GM12892 (cell line): Measurements from ENCODE around the gene SLC2A9.

Source experiments
- DNase-seq: peaks from one replicate; pipeline ENCODE4 v3.0.0; 2011; ENCODE audit not compliant: insufficient read length
- FAIRE-seq: peaks from 2 replicates; lab custom pipeline; 2011; peaks lifted over from hg19 to GRCh38; lab: Jason Lieb, UNC
- POLR2A ChIP-seq: IDR thresholded peaks from 2 replicates; pipeline ENCODE4 v1.6.1; 2011; ENCODE audit warnings: low read depth, low read length, control low read depth
- POLR2AphosphoS5 ChIP-seq: IDR thresholded peaks from 2 replicates; pipeline ENCODE4 v1.6.1; 2011; ENCODE audit warnings: low read depth, low read length, control low read depth
- TAF1 ChIP-seq: IDR thresholded peaks from 2 replicates; pipeline ENCODE4 v1.6.1; 2011; ENCODE audit warnings: low read depth, mild to moderate bottlenecking, control low read depth, low read length, borderline replicate concordance

Gene SLC2A9

GRCh38 chr4:10006231-10006600 lies 15.1 kb downstream of the SLC2A9 start:
- no peak for TF ChIP-seq POLR2AphosphoS5
- TF ChIP-seq POLR2A, result no peak
- no peak for TF ChIP-seq TAF1
- no peak for FAIRE-seq
- no peak for DNase-seq

DNA sequence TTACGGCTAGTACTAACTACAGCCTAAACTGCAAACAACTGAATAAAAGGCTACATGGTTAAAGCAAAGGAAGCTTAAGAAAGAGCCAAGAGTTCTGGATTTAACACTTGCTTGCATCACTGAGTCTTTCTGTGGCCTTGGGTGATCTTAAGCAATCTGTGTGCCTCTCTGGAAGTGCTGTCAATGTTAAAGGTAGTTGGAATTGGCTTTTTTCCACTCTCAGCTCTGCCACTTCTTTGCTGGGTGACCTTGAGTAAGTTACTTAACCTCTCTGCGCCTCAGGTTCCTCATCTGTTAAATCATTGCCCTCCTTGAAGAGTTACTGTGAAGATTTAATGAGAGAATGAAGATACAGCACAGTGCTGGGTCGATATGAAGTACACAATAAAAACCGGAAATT lies 15.7 kb downstream of the SLC2A9 start:
- DNase-seq, result no peak
- peak; percentile 88 for FAIRE-seq
- TF ChIP-seq POLR2AphosphoS5 (no peak), POLR2A (no peak)

- DNase-seq, result no peak
- TF ChIP-seq POLR2A (no peak), TAF1 (no peak), POLR2AphosphoS5 (no peak)
- FAIRE-seq, result peak; percentile 89
Observed at GRCh38 chr4:10003666-10004065, 17.6 kb downstream of the SLC2A9 start.

DNA sequence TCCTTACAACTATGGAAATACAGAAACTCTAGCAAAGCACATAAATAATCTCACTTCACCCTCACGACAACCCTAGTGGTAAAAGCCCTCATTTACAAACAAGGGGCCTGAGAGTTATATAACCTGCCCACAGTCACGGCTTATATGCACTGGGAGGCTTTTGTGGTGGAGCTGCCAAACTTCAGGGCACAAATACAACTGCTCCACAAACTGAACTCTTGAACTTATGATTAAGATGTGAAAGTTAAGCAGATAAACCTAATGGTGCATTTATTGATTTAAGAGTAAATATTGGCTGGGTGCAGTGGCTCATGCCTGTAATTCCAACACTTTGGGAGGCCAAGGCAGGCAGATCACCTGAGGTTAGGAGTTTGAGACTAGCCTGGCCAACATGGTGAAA lies 19.0 kb downstream of the SLC2A9 start:
- TF ChIP-seq TAF1 (no peak), POLR2AphosphoS5 (no peak), POLR2A (no peak)
- DNase-seq (no peak), FAIRE-seq (no peak)

GRCh38 chr4:10001757-10002156 lies 19.5 kb downstream of the SLC2A9 start:
- FAIRE-seq (no peak), DNase-seq (no peak)
- TF ChIP-seq TAF1 (no peak), POLR2AphosphoS5 (no peak), POLR2A (no peak)

GRCh38 chr4:9999956-10000561 lies 21.2 kb downstream of the SLC2A9 start:
- DNase-seq (no peak), FAIRE-seq (peak; percentile 97)
- TF ChIP-seq POLR2A, result no peak

GRCh38 chr4:9997886-9998285 lies 23.4 kb downstream of the SLC2A9 start:
- TF ChIP-seq POLR2AphosphoS5 (no peak), POLR2A (no peak), TAF1 (no peak)
- no peak for FAIRE-seq
- no peak for DNase-seq

DNA sequence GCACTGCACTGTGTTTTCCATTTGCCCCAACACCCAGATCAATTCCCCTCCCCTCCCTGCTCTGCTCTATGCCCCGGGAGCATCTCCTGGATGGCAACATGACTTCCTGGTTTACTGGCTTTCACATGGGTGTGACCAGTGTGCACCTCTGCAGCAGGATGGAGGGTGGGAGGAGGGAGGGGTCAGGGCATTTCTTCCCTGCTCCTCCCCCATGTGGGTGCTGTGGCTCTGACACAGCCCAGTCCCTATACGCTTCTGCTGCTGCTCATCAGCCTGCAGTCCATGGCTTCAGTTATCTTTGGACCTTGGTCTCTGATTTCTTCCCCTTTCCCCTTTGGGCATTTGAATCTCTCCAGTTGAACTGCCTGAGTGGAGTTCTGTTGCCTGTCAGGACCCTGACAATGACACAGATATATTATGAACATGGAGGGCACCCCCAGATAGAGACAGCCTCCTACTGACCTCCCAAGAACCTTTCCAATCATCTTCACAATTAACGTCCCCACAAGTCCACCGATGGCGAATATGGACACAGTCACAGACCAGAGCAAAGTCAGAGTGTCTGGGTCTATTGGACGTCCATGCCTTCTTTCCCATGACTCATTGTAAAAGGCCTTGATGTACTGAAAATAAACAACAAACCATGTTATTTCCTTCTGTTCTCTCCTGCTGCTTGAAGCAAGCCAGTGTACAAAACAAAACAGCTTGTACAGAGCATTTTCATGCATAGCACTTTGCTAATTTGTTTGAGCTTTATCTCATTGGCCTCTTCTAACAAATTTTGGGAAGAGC lies 24.8 kb downstream of the SLC2A9 start:
- FAIRE-seq, result peak; percentile 81
- no peak for TF ChIP-seq POLR2A
- TF ChIP-seq TAF1, result no peak
- TF ChIP-seq POLR2AphosphoS5, result no peak
- no peak for DNase-seq

DNA sequence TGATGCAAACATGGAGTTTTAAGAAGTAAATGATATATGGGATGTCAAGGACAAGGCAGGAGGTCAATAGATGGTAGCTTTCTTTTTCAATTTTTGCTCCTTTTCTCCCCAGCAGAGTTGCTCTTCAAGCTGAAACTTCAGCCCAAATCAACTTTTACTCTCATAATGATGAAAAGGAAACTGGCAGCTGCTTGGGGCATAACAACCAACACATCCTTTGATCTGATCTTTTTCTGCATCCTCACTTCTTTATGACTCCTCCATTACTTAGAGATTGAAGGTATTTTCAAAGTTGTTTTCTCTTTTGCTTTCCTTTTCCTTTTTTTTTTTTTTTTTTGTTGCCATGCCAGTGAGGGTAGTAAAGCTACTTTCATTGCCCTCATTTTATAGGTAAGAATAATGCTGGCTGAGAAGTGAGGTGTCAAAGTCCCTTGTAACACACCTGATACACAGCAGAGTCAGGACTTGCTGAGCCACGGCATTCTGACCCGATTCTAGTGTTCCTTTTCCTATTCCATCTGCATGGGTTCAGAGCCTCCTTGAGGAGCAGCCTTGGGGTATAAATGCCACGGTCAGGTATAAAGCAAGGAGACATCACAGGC lies 26.9 kb downstream of the SLC2A9 start:
- DNase-seq, result no peak
- no peak for TF ChIP-seq TAF1
- no peak for TF ChIP-seq POLR2A
- no peak for TF ChIP-seq POLR2AphosphoS5
- no peak for FAIRE-seq

GRCh38 chr4:9989918-9990635 lies 31.2 kb downstream of the SLC2A9 start:
- FAIRE-seq (peak; percentile 72), DNase-seq (no peak)
- TF ChIP-seq POLR2AphosphoS5 (no peak), POLR2A (no peak), TAF1 (no peak)

DNA sequence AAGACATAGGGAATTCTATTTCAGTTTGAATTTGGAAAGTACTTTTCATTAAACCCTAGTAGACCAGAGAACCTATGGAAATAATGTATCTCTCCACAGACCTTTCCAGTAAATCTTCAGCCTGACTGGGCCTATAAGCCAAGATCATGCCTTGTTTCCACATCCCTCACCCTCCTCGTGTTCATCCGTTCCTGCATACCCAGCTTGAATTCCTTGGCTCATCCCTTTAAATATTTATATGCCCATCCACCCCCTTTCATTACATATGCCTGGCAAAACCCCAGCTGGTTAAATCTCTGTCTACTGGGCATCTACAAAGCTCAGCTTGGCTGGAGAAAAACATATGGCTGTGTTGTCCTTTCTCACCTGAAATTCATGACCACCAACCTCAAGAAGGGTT lies 32.4 kb downstream of the SLC2A9 start:
- no peak for TF ChIP-seq POLR2A
- no peak for TF ChIP-seq POLR2AphosphoS5
- no peak for TF ChIP-seq TAF1
- DNase-seq, result no peak
- FAIRE-seq, result peak; percentile 17

DNA sequence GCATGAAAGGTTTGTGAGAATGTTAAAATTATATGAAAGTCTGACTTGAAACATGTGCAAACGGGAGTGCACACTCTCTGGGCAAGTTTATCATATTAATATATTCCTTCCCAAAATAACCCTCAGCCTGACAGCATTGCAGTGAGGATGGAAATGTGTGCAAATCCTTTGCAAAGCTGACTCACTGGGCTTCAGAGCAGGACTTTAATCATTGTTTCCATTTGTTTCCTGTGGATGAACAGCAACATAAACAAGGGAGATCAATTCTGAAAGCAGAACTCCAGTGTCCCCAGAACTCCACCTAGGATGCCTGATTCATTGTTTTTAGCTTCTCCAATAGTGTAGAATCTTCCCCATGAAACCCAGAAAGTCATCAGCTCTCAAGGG lies 32.9 kb downstream of the SLC2A9 start:
- FAIRE-seq (peak; percentile 9), DNase-seq (no peak)
- TF ChIP-seq POLR2AphosphoS5, result no peak
- no peak for TF ChIP-seq TAF1
- TF ChIP-seq POLR2A, result no peak
